Measurements from ENCODE around the gene HPCAL1. TPM values are rescaled to one million over a fixed set of nuclear protein-coding genes. Genes with fewer than 3 reads are reported as not detected.

The HPCAL1 gene
- total and polyA plus RNA-seq, 5 experiments from 2014 or later = 71.5 to 122 (median 86.2) TPM

- peak in 2 of 10 donors; percentile 31 to 32 for DNase-seq
- peak overlapping the region; percentile 84 to 96 (median 94) for H3K27ac Mint-ChIP-seq
These were observed 694 bp upstream of the HPCAL1 start for GRCh38 chr2:10301941-10302478.

GRCh38 chr2:10303181-10303693, 533 bp downstream of the HPCAL1 start:
- Mint-ChIP-seq H3K4me3 (peak overlapping the region; percentile 95 to 99 (median 97)), H3K9me3 (peaks cover 0 to 3% (median 0%) of the 10 kb centered on the region in 9 donors), H3K27me3 (no peaks in the 10 kb centered on the region), H3K36me3 (no peaks in the 10 kb centered on the region), H3K27ac (peak overlapping the region; percentile 60 to 95 (median 90)), H3K4me1 (peaks cover 47 to 72% (median 69%) of the 10 kb centered on the region in 4 donors)
- DNase-seq (peak in 2 of 10 donors; percentile 11 to 21), ATAC-seq (peak; percentile 3 to 9)
- POLR2A ChIA-PET = interaction anchor here (0.6 to 12.0 kb wide), 14 partner anchors 9 to 241 kb away, joined by 3 to 325 read pairs (median 6); partner anchors contain the start of gene ODC1

More at GRCh38 chr2:10301941-10302478, 694 bp upstream of the HPCAL1 start:
- POLR2A ChIA-PET = interaction anchor here (0.6 to 12.0 kb wide), 13 partner anchors 13 to 145 kb away, joined by 3 to 325 read pairs (median 6); partner anchors contain the start of gene ODC1
- H3K36me3 Mint-ChIP-seq = no peaks in the 10 kb centered on the region
- peaks cover 0 to 3% (median 0%) of the 10 kb centered on the region in 9 donors for H3K9me3 Mint-ChIP-seq
- peak overlapping the region; percentile 70 to 97 (median 83) for H3K4me3 Mint-ChIP-seq
- ATAC-seq = no peak
- H3K4me1 Mint-ChIP-seq = peaks cover 39 to 72% (median 69%) of the 10 kb centered on the region in 4 donors
- H3K27me3 Mint-ChIP-seq = no peaks in the 10 kb centered on the region

GRCh38 chr2:10303694-10304378, 1.1 kb downstream of the HPCAL1 start:
- peaks cover 0 to 1% (median 0%) of the 10 kb centered on the region in 9 donors for H3K9me3 Mint-ChIP-seq
- peak; percentile 24 to 66 (median 42) for DNase-seq
- H3K27me3 Mint-ChIP-seq = no peaks in the 10 kb centered on the region
- H3K4me1 Mint-ChIP-seq = peaks cover 47 to 71% (median 69%) of the 10 kb centered on the region in 4 donors
- no peaks in the 10 kb centered on the region for H3K36me3 Mint-ChIP-seq
- peak overlapping the region; percentile 95 to 99 (median 97) for H3K4me3 Mint-ChIP-seq
- POLR2A ChIA-PET = interaction anchor here (0.6 to 12.0 kb wide), 13 partner anchors 9 to 144 kb away, joined by 3 to 325 read pairs (median 6); partner anchors contain the start of gene ODC1
- peak overlapping the region; percentile 77 to 95 (median 88) for H3K27ac Mint-ChIP-seq
- peak; percentile 16 to 25 for ATAC-seq

- no peak for DNase-seq
- Mint-ChIP-seq H3K4me1 (peaks cover 50 to 74% (median 72%) of the 10 kb centered on the region in 4 donors), H3K27ac (peak overlapping the region; percentile 74 to 94 (median 85)), H3K4me3 (peak overlapping the region; percentile 88 to 97 (median 96)), H3K9me3 (no peaks in the 10 kb centered on the region), H3K36me3 (no peaks in the 10 kb centered on the region), H3K27me3 (no peaks in the 10 kb centered on the region)
- no peak for ATAC-seq
- POLR2A ChIA-PET = interaction anchor here (1.0 to 12.0 kb wide), 10 partner anchors 9 to 183 kb away, joined by 3 to 325 read pairs (median 6); partner anchors contain the start of gene ODC1
These were observed 2.0 kb downstream of the HPCAL1 start for GRCh38 chr2:10304458-10305253.

GRCh38 chr2:10305254-10305635, 2.5 kb downstream of the HPCAL1 start:
- Mint-ChIP-seq H3K27me3 (no peaks in the 10 kb centered on the region), H3K36me3 (peaks cover 0 to 2% (median 0%) of the 10 kb centered on the region in 3 donors), H3K27ac (peak overlapping the region; percentile 70 to 94 (median 85)), H3K4me3 (peak overlapping the region; percentile 88 to 97 (median 96)), H3K9me3 (no peaks in the 10 kb centered on the region), H3K4me1 (peaks cover 56 to 75% (median 75%) of the 10 kb centered on the region in 4 donors)
- POLR2A ChIA-PET = interaction anchor here (1.0 to 12.0 kb wide), 7 partner anchors 9 to 184 kb away, joined by 3 to 325 read pairs (median 35); partner anchors contain the start of gene ODC1
- peak; percentile 11 to 49 for ATAC-seq
- DNase-seq = peak; percentile 18 to 71 (median 57)

GRCh38 chr2:10305715-10306114, 3.0 kb downstream of the HPCAL1 start:
- peaks cover 55 to 75% (median 73%) of the 10 kb centered on the region in 4 donors for H3K4me1 Mint-ChIP-seq
- ATAC-seq = peak; percentile 33 to 51
- POLR2A ChIA-PET = interaction anchor here (1.0 to 12.0 kb wide), 9 partner anchors 9 to 184 kb away, joined by 3 to 325 read pairs (median 4); partner anchors contain the start of gene ODC1

GRCh38 chr2:10306901-10307463, 4.3 kb downstream of the HPCAL1 start:
- Mint-ChIP-seq H3K4me3 (peak overlapping the region; percentile 40 to 97 (median 96)), H3K4me1 (peaks cover 48 to 68% (median 63%) of the 10 kb centered on the region in 4 donors), H3K27ac (peak overlapping the region; percentile 1 to 94 (median 82)), H3K9me3 (no peaks in the 10 kb centered on the region), H3K27me3 (no peaks in the 10 kb centered on the region), H3K36me3 (peaks cover 0 to 2% (median 0%) of the 10 kb centered on the region in 3 donors)
- ATAC-seq (no peak), DNase-seq (peak in 7 of 10 donors; percentile 18 to 51 (median 32))
- POLR2A ChIA-PET = interaction anchor here (0.6 to 12.0 kb wide), 10 partner anchors 8 to 182 kb away, joined by 3 to 325 read pairs (median 4); partner anchors contain the start of gene ODC1

More at GRCh38 chr2:10305715-10306114, 3.0 kb downstream of the HPCAL1 start:
- no peaks in the 10 kb centered on the region for H3K9me3 Mint-ChIP-seq
- H3K4me3 Mint-ChIP-seq = peak overlapping the region; percentile 88 to 97 (median 96)
- no peaks in the 10 kb centered on the region for H3K27me3 Mint-ChIP-seq
- H3K36me3 Mint-ChIP-seq = peaks cover 0 to 2% (median 0%) of the 10 kb centered on the region in 3 donors
- peak in 8 of 10 donors; percentile 30 to 77 (median 47) for DNase-seq
- peak overlapping the region; percentile 70 to 94 (median 85) for H3K27ac Mint-ChIP-seq

GRCh38 chr2:10307561-10308156, 5.0 kb downstream of the HPCAL1 start:
- H3K27ac Mint-ChIP-seq = peak overlapping the region; percentile 61 to 94 (median 79)
- DNase-seq (no peak), ATAC-seq (no peak)
- peaks cover 0 to 2% (median 0%) of the 10 kb centered on the region in 3 donors for H3K36me3 Mint-ChIP-seq
- peak overlapping the region; percentile 40 to 97 (median 95) for H3K4me3 Mint-ChIP-seq
- H3K4me1 Mint-ChIP-seq = peaks cover 48 to 68% (median 63%) of the 10 kb centered on the region in 4 donors
- no peaks in the 10 kb centered on the region for H3K9me3 Mint-ChIP-seq
- POLR2A ChIA-PET = interaction anchor here (0.6 to 12.0 kb wide), 7 partner anchors 10 to 183 kb away, joined by 3 to 325 read pairs (median 4); partner anchors contain the start of gene ODC1
- H3K27me3 Mint-ChIP-seq = no peaks in the 10 kb centered on the region

GRCh38 chr2:10308866-10309265, 6.2 kb downstream of the HPCAL1 start:
- H3K36me3 Mint-ChIP-seq = peaks cover 0 to 2% (median 0%) of the 10 kb centered on the region in 3 donors
- ATAC-seq = no peak
- H3K27me3 Mint-ChIP-seq = no peaks in the 10 kb centered on the region
- H3K9me3 Mint-ChIP-seq = no peaks in the 10 kb centered on the region
- H3K27ac Mint-ChIP-seq = peak overlapping the region in 8 of 10 donors; percentile 4 to 84 (median 64)
- peak overlapping the region in 2 of 10 donors; percentile 30 to 96 for H3K4me3 Mint-ChIP-seq
- POLR2A ChIA-PET = interaction anchor here (1.7 to 12.0 kb wide), 2 partner anchors 9 to 19 kb away, joined by 4 to 325 read pairs; no protein-coding TSS in a partner anchor
- H3K4me1 Mint-ChIP-seq = peaks cover 46 to 69% (median 62%) of the 10 kb centered on the region in 4 donors
- DNase-seq = no peak

- peak overlapping the region in 1 of 10 donors; percentile 3 for H3K4me3 Mint-ChIP-seq
- H3K27ac Mint-ChIP-seq = peak overlapping the region in 8 of 10 donors; percentile 12 to 66 (median 50)
- ATAC-seq (no peak), DNase-seq (no peak)
- peaks cover 0 to 2% (median 0%) of the 10 kb centered on the region in 3 donors for H3K36me3 Mint-ChIP-seq
- H3K27me3 Mint-ChIP-seq = no peaks in the 10 kb centered on the region
- POLR2A ChIA-PET = interaction anchor here (12.0 kb wide), 1 partner anchor 19 kb away, joined by 325 read pairs; no protein-coding TSS in a partner anchor
- peaks cover 49 to 73% (median 63%) of the 10 kb centered on the region in 4 donors for H3K4me1 Mint-ChIP-seq
- H3K9me3 Mint-ChIP-seq = no peaks in the 10 kb centered on the region
These were observed 6.6 kb downstream of the HPCAL1 start for GRCh38 chr2:10309286-10309685.
